ENCODE measurements around the gene ZNF831.

DNA sequence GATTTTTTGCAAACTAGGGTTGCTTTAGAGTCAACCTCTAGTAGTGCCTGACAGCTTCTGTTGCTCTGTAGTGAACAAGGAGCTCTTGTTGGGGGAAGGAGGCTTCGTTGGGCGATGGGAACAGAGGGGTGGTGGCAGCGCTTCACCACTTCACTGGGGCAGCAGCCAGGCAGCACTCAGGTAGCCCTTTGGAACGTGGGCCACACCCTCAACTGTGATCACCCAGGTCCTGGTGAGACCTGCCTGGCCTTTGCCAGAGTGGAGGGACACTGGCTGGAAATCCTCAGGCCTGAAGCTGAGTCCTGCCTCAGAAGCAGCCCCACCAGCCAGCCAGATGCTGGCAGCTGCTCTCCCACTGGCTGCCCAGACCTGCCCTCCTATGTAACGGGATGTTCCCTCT, 126.4 kb downstream of the ZNF831 start:
- TF ChIP-seq, protein P1, sequence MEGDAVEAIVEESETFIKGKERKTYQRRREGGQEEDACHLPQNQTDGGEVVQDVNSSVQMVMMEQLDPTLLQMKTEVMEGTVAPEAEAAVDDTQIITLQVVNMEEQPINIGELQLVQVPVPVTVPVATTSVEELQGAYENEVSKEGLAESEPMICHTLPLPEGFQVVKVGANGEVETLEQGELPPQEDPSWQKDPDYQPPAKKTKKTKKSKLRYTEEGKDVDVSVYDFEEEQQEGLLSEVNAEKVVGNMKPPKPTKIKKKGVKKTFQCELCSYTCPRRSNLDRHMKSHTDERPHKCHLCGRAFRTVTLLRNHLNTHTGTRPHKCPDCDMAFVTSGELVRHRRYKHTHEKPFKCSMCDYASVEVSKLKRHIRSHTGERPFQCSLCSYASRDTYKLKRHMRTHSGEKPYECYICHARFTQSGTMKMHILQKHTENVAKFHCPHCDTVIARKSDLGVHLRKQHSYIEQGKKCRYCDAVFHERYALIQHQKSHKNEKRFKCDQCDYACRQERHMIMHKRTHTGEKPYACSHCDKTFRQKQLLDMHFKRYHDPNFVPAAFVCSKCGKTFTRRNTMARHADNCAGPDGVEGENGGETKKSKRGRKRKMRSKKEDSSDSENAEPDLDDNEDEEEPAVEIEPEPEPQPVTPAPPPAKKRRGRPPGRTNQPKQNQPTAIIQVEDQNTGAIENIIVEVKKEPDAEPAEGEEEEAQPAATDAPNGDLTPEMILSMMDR (conservative IDR thresholded peaks at IDR 0.05): no peak
- no peak for TF ChIP-seq ZFX (IDR thresholded peaks at IDR 0.05)
